ENCODE measurements around the gene BIK.

BIK gene

DNA sequence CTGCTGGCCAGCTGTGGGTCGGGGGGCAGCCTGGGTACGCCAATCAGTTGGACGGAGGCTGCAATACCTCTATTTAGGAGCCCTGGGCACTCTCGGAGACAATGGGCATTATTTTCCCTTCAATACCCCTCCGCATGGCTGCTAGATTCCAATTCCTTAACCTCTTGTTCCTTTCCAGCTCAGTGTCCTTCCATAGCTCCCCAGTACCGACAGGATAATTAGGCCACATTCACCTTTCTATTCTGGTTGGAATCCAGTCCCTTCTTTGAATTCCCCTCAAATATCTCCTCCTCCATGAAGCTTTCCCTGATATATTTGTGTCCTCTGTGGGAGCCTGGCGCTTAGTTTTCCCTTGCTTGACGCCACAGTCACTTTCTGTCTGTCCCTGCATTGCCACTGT is 4.2 kb upstream of the BIK start:
- DNase-seq, result no peak

DNA sequence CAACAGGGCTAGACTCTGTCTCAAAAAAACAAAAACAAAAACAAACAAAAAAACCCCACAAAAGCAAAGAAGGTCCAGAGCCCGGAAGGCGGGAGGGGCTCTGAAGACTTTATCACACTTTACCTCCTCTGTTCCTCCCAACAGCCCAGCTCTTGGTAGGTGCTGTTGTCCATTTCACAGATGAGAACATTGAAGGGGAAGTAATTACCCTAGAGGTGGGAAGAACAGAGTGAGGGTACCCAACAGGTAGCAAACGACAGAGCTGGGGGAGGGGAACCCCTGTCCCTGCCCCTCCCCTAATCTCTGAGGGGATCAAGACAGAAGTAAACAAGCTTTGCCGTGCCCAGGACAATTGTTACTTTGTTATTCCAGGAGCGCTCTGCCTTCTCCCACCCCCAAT is 1.0 kb upstream of the BIK start:
- DNase-seq, result no peak

- DNase-seq, result no peak
Measured at GRCh38 chr22:43109921-43110443, 568 bp upstream of the BIK start.

GRCh38 chr22:43110927-43111623 is 525 bp downstream of the BIK start:
- no peak for DNase-seq

GRCh38 chr22:43113526-43114251 is 3.1 kb downstream of the BIK start:
- DNase-seq, result no peak

- DNase-seq, result no peak
Measured at GRCh38 chr22:43114958-43115357, 4.4 kb downstream of the BIK start.

- DNase-seq, result no peak
Measured at GRCh38 chr22:43116932-43117331, 6.4 kb downstream of the BIK start.

DNA sequence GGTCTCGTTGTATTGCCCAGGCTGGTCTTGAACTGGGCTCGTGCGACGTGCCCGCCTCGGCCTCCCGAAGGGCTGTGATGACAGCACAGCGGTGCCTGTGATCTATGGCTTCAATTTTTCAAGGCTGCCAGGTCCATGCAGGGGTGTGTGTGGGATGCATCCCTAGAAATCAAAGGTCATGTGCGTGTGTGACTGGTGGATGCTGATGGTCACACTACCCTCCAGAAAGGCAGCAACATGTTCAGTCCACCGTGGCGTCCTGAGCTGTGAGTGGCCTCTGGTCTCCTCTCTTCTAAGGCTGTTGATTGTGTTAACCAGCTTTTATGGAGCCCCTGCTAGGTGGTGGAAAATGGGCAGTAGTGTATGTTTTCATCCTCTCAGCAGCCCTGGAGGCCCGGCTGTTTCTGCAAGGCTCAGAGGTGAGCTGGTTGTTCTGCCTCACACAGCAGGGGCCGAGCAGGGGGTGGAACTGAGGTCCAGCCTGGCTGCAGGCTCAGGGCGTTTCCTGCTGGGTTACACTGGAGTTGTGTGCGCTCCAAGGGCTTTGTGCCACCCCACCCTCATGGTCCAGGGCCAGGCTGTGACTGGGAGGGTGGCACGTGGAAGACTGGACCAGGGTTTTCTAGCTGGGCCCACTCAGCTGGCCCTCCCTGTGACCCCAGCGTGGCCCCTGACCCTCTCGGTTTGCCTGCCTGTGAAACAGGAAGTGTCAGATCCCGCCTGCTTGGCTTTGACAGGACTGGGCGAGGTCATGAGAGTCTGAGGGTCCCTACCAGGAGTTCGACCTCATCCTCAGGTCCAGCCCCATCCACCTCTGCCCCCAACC is 7.7 kb downstream of the BIK start:
- no peak for DNase-seq

- no peak for DNase-seq
Measured at GRCh38 chr22:43118953-43119458, 8.5 kb downstream of the BIK start.

DNA sequence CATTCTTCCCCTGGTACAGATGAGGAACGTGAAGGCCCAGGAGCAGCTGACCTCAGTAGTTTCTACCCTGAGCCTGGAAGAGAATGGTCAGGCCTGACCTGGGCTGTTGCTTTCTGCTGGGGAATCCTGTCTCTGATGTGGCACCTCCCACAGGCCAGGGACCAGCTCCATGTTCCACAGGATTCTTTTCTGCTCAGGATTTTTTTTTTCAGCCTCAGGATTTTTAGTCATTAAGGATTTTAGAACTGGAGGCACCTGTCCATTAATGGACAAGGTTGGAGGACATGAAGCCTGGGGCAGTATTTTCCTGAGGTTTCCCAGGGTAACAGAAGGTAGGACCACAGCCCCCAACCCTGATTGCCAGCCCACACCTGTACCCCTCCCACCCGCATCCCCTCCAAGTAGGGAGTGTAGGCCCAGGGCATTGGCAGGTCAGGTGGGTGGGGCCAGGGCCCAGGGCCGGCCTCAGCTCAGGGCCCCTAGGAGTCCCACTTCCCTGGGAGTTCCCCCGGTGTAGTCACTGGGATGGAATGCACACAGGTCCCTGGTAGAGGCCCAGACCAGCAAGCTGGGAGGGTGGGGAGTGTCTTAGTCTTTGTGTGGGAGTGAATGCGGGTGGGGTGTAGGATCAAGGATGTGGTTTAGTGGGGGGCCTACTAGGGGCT is 16.1 kb downstream of the BIK start:
- DNase-seq, result no peak

GRCh38 chr22:43127166-43127908 is 16.8 kb downstream of the BIK start:
- DNase-seq, result peak; percentile 41

DNA sequence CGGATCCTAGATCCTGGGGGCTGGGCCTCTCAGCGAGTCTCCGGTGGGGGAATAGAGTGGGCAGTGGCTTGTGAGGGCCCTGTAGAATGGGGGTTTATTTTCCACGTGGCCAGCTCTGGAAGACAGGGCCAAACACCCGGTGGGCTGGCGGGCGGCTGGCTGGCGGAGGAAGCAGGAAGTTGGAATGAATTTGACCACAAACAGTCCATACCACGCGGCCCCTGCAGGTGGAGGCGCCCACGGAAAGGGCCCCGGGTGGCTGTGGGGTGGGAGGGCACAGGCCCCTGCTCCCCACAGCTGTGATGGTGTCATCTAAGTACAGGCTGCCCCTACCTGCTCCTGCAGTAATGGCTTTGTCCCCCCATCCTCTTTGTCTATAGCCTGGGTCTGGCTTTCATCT is 17.6 kb downstream of the BIK start:
- DNase-seq, result no peak

GRCh38 chr22:43128928-43129424 is 18.4 kb downstream of the BIK start:
- peak; percentile 46 for DNase-seq

- DNase-seq, result peak; percentile 51
Measured at GRCh38 chr22:43129426-43130425, 19.2 kb downstream of the BIK start.

- no peak for DNase-seq
Measured at GRCh38 chr22:43131773-43132501, 21.4 kb downstream of the BIK start.

DNA sequence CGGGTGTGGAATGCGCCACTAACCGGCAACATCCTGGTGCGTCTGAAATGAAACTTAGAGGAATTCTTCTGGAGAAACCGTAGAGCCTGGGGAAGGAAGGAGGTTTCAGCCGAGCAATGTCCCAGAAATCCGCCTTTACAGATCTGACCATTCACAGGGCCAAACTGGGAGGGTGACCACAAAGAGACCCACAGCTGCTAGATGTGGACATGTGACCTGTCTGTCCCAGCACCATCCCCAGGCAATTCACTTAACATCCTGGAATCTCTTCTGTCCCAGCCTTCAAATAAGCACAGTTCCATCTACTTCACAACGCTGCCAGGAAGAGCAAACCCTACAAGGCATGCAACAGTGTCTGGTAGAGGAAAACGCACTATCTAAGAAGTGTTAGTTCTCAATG is 22.9 kb downstream of the BIK start:
- no peak for DNase-seq

- DNase-seq, result no peak
Measured at GRCh38 chr22:43134553-43134952, 24.0 kb downstream of the BIK start.

DNA sequence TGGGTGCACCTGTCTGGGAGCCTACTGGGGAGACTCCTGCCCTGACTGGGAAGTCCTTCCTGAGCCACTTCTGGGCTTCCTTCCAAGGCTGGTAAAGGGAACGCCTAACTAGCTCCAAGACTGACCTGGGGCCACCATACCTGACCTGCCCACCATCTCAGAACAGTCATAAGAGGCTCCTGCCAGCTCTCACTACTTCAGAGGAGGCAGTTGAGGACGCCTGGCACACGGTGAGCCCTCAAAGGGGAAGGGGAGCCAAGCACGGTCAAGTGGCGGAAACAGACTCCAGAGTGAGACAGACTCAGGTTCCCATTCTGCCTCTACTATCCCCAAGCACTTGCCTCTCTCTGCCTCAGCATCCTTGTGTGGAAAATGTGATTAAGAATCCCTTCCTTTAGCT is 25.0 kb downstream of the BIK start:
- no peak for DNase-seq

GRCh38 chr22:43136255-43136654 is 25.7 kb downstream of the BIK start:
- peak; percentile 52 for DNase-seq

DNA sequence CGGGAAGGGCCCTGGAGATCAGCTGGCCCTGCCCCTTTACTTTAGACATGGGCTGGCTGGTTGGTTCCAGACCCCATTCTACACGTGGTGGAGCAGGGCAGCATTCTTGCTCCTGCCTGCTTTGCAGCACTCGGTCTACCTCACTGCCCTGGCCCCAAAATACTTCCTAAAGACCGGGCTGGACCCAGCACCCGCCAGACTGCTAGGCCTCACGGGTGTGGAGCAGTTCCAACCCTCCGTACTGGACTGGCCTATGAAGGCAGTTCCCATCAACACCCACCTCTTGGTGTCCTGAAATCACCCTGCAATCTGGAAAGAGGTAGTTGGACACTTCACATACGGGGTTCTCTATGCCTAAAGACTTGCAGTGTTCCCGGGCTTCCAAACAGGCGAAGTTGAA is 26.3 kb downstream of the BIK start:
- no peak for DNase-seq
